Esophagus muscularis mucosa (tissue), 3 donors: ENCODE data around the gene ARID4B.

ENCODE experiments used
- CTCF ChIP-seq, 3 experiments: fragments of 200-600 bp in 2 of 3; fragments of 450-650 bp in 1 of 3; sonication (generic) in 2 of 3; IDR thresholded peaks; one replicate each; pipeline ENCODE4 v1.5.1; 2017 to 2019; ENCODE audit warnings: antibody characterized with exemption in 3 of 3, mild to moderate bottlenecking in 2 of 3, moderate library complexity in 1 of 3
- POLR2A ChIP-seq: fragments of 450-650 bp; IDR thresholded peaks from one replicate; pipeline ENCODE4 v1.6.1; 2017; ENCODE audit warnings: antibody characterized with exemption, moderate library complexity, mild to moderate bottlenecking, low read depth

- TF ChIP-seq POLR2A, result no peak
- no peak for TF ChIP-seq CTCF (IDR thresholded peaks at IDR 0.05)
These were observed 124.6 kb downstream of the ARID4B start for GRCh38 chr1:235203428-235203827.
